Skeletal muscle tissue (tissue), 4 donors: Measurements from ENCODE around the gene MICAL2. TPM values are rescaled to one million over a fixed set of nuclear protein-coding genes. Genes with fewer than 3 reads are reported as not detected.

Experiments
- H3K27ac ChIP-seq: one replicate; pipeline ENCODE4 v1.7.0; 2013; ENCODE audit warnings: mild to moderate bottlenecking, low read depth, low read length, inconsistent platforms
- H3K27me3 ChIP-seq, 3 donors: one replicate each; pipeline ENCODE4 v1.7.0; 2013; ENCODE audit warnings: low read length in 3 of 3; ENCODE audit not compliant: control insufficient read depth in 3 of 3, insufficient read depth in 3 of 3
- H3K36me3 ChIP-seq, 3 donors: one replicate each; pipeline ENCODE4 v1.7.0; 2013; ENCODE audit warnings: low read length in 3 of 3; ENCODE audit not compliant: control insufficient read depth in 3 of 3, insufficient read depth in 3 of 3
- H3K4me1 ChIP-seq, 3 donors: one replicate each; pipeline ENCODE4 v1.7.0; 2013; ENCODE audit warnings: low read length in 3 of 3, mild to moderate bottlenecking in 3 of 3; ENCODE audit not compliant: control insufficient read depth in 3 of 3, insufficient read depth in 3 of 3
- H3K4me3 ChIP-seq, 3 donors: one replicate each; pipeline ENCODE4 v1.7.0; 2013; ENCODE audit warnings: low read length in 3 of 3
- H3K9ac ChIP-seq, 3 donors: one replicate each; pipeline ENCODE4 v1.7.0; 2013; ENCODE audit warnings: low read length in 3 of 3, mild to moderate bottlenecking in 3 of 3, moderate library complexity in 2 of 3, low read depth in 1 of 3
- H3K9me3 ChIP-seq, 3 donors: one replicate each; pipeline ENCODE4 v1.7.0; 2013; ENCODE audit warnings: low read length in 3 of 3; ENCODE audit not compliant: control insufficient read depth in 3 of 3
- total RNA-seq: library from RNA; depleted of rRNA; stranded (reverse); fragments of >200 nt; gene quantifications from one replicate; pipeline ENCODE4 v1.2.3, GENCODE V29; 2014
- donor health status: Osteomylitis.

The MICAL2 gene
- total RNA-seq, 1 donor from 2014 or later: 35.5 TPM

GRCh38 chr11:12166299-12167060 is 56.1 kb downstream of the MICAL2 start:
- Histone ChIP-seq H3K4me1 (peaks cover 12 to 37% (median 24%) of the 10 kb centered on the region in 3 donors), H3K9ac (no peak overlapping the region), H3K36me3 (peaks cover 0 to 4% (median 2%) of the 10 kb centered on the region in 3 donors), H3K9me3 (no peaks in the 10 kb centered on the region), H3K27me3 (no peaks in the 10 kb centered on the region), H3K4me3 (no peak overlapping the region), H3K27ac (no peak overlapping the region)

- H3K9me3 ChIP-seq: no peaks in the 10 kb centered on the region
- H3K27me3 ChIP-seq: no peaks in the 10 kb centered on the region
- peaks cover 7 to 28% (median 21%) of the 10 kb centered on the region in 3 donors for H3K4me1 ChIP-seq
- no peak overlapping the region for H3K4me3 ChIP-seq
- peak overlapping the region; percentile 22 for H3K27ac ChIP-seq
- H3K36me3 ChIP-seq: peaks cover 0 to 1% (median under 1%) of the 10 kb centered on the region in 3 donors
- no peak overlapping the region for H3K9ac ChIP-seq
These were observed 56.9 kb downstream of the MICAL2 start for GRCh38 chr11:12167061-12168000.

- no peaks in the 10 kb centered on the region for H3K27me3 ChIP-seq
- no peak overlapping the region for H3K4me3 ChIP-seq
- no peaks in the 10 kb centered on the region for H3K9me3 ChIP-seq
- no peaks in the 10 kb centered on the region for H3K36me3 ChIP-seq
- no peak overlapping the region for H3K27ac ChIP-seq
- no peak overlapping the region for H3K9ac ChIP-seq
- H3K4me1 ChIP-seq: peaks cover 7 to 25% (median 19%) of the 10 kb centered on the region in 3 donors
These were observed 57.7 kb downstream of the MICAL2 start for GRCh38 chr11:12168114-12168513.

- Histone ChIP-seq H3K4me1 (peaks cover 3 to 9% (median 7%) of the 10 kb centered on the region in 3 donors), H3K9me3 (no peaks in the 10 kb centered on the region), H3K9ac (no peak overlapping the region), H3K4me3 (no peak overlapping the region), H3K27ac (no peak overlapping the region), H3K36me3 (no peaks in the 10 kb centered on the region), H3K27me3 (no peaks in the 10 kb centered on the region)
These were observed 59.4 kb downstream of the MICAL2 start for GRCh38 chr11:12169822-12170221.

- H3K27me3 ChIP-seq: no peaks in the 10 kb centered on the region
- no peaks in the 10 kb centered on the region for H3K36me3 ChIP-seq
- no peak overlapping the region for H3K9ac ChIP-seq
- no peak overlapping the region for H3K4me3 ChIP-seq
- no peak overlapping the region for H3K27ac ChIP-seq
- no peaks in the 10 kb centered on the region for H3K9me3 ChIP-seq
- peaks cover 3 to 9% (median 7%) of the 10 kb centered on the region in 3 donors for H3K4me1 ChIP-seq
These were observed 60.1 kb downstream of the MICAL2 start for GRCh38 chr11:12170501-12170900.

- H3K27ac ChIP-seq: peak overlapping the region; percentile 10
- no peaks in the 10 kb centered on the region for H3K9me3 ChIP-seq
- no peaks in the 10 kb centered on the region for H3K27me3 ChIP-seq
- no peak overlapping the region for H3K4me3 ChIP-seq
- H3K4me1 ChIP-seq: peaks cover 3 to 9% (median 7%) of the 10 kb centered on the region in 3 donors
- no peaks in the 10 kb centered on the region for H3K36me3 ChIP-seq
- H3K9ac ChIP-seq: no peak overlapping the region
These were observed 60.6 kb downstream of the MICAL2 start for GRCh38 chr11:12170984-12171383.

GRCh38 chr11:12171921-12172320 is 61.5 kb downstream of the MICAL2 start:
- no peaks in the 10 kb centered on the region for H3K9me3 ChIP-seq
- H3K4me3 ChIP-seq: no peak overlapping the region
- H3K27me3 ChIP-seq: no peaks in the 10 kb centered on the region
- no peak overlapping the region for H3K27ac ChIP-seq
- no peaks in the 10 kb centered on the region for H3K36me3 ChIP-seq
- H3K4me1 ChIP-seq: peaks cover 3 to 9% (median 7%) of the 10 kb centered on the region in 3 donors
- H3K9ac ChIP-seq: no peak overlapping the region

- no peaks in the 10 kb centered on the region for H3K36me3 ChIP-seq
- no peaks in the 10 kb centered on the region for H3K27me3 ChIP-seq
- H3K9ac ChIP-seq: no peak overlapping the region
- no peak overlapping the region for H3K4me3 ChIP-seq
- no peaks in the 10 kb centered on the region for H3K9me3 ChIP-seq
- no peak overlapping the region for H3K27ac ChIP-seq
- H3K4me1 ChIP-seq: peaks cover 3 to 5% (median 4%) of the 10 kb centered on the region in 3 donors
These were observed 62.2 kb downstream of the MICAL2 start for GRCh38 chr11:12172493-12173013.

- Histone ChIP-seq H3K9me3 (no peaks in the 10 kb centered on the region), H3K4me1 (peaks cover 3 to 9% (median 4%) of the 10 kb centered on the region in 3 donors), H3K27ac (no peak overlapping the region), H3K36me3 (no peaks in the 10 kb centered on the region), H3K27me3 (no peaks in the 10 kb centered on the region), H3K4me3 (no peak overlapping the region), H3K9ac (no peak overlapping the region)
These were observed 62.7 kb downstream of the MICAL2 start for GRCh38 chr11:12173111-12173510.
